HG03175 (cell line): ENCODE results near the gene BBS2.

Experiments used
- ATAC-seq: cut with Tn5 transposase; IDR thresholded peaks from one replicate; pipeline ENCODE4 v1.9.1; 2021; ENCODE audit warnings: mild to moderate bottlenecking, moderate library complexity; ENCODE audit not compliant: unreplicated experiment

BBS2 gene

GRCh38 chr16:56519459-56520250, at the start of gene BBS2:
Gene BBS2 (minus strand): TSS chr16:56520024. CDS start chr16:56519862, 162 bp downstream.
- peak; percentile 82 for ATAC-seq

- ATAC-seq: no peak
These were observed 45.1 kb upstream of the BBS2 start, which contains the start of gene MT4 for GRCh38 chr16:56564793-56565477. Gene MT4 (plus strand): TSS chr16:56565073. CDS start chr16:56565129, 56 bp downstream.

- ATAC-seq: no peak
These were observed 41.3 kb upstream of the BBS2 start for GRCh38 chr16:56561126-56561525.

- ATAC-seq: no peak
These were observed 40.6 kb upstream of the BBS2 start for GRCh38 chr16:56560447-56560846.

GRCh38 chr16:56559109-56559508, 39.3 kb upstream of the BBS2 start:
- ATAC-seq: no peak

GRCh38 chr16:56558024-56558747, 38.4 kb upstream of the BBS2 start:
- ATAC-seq: no peak

- no peak for ATAC-seq
These were observed 34.6 kb upstream of the BBS2 start for GRCh38 chr16:56554441-56554840.

- no peak for ATAC-seq
These were observed 32.2 kb upstream of the BBS2 start for GRCh38 chr16:56551796-56552738.

GRCh38 chr16:56549744-56550385, 30.0 kb upstream of the BBS2 start:
- no peak for ATAC-seq

GRCh38 chr16:56549161-56549560, 29.3 kb upstream of the BBS2 start:
- no peak for ATAC-seq

GRCh38 chr16:56547949-56548567, 28.2 kb upstream of the BBS2 start:
- no peak for ATAC-seq

GRCh38 chr16:56547120-56547948, 27.5 kb upstream of the BBS2 start:
- no peak for ATAC-seq

- no peak for ATAC-seq
These were observed 22.2 kb upstream of the BBS2 start for GRCh38 chr16:56542039-56542438.

GRCh38 chr16:56539656-56540055, 19.8 kb upstream of the BBS2 start:
- no peak for ATAC-seq

GRCh38 chr16:56538331-56538730, 18.5 kb upstream of the BBS2 start:
- no peak for ATAC-seq

- ATAC-seq: no peak
These were observed 15.1 kb upstream of the BBS2 start for GRCh38 chr16:56534847-56535383.

- no peak for ATAC-seq
These were observed 12.9 kb upstream of the BBS2 start for GRCh38 chr16:56532714-56533113.

- ATAC-seq: no peak
These were observed 11.0 kb upstream of the BBS2 start for GRCh38 chr16:56530872-56531271.
